GM12878 (cell line): ENCODE data around the gene VTI1A. TPM values are rescaled to one million over a fixed set of nuclear protein-coding genes. Genes with fewer than 3 reads are reported as not detected.

Experiments
- ATAC-seq: fragments of 200-7000 bp; cut with Tn5 transposase; 3 replicates; pipeline ENCODE4 v1.9.1; 2020; ENCODE audit warnings: mild to moderate bottlenecking, moderate library complexity
- BruUV-seq: library from RNA; stranded (reverse); fragments of 400-500 nt; replicated peaks from 2 replicates; lab custom pipeline; 2021; lab: Mats Ljungman, UMichigan
- CTCF ChIA-PET: fragments of 300-600 bp; sonication (Branson Sonifier 250); formaldehyde crosslinking; extraction: SDS; loops from one replicate; lab custom pipeline; 2021; ENCODE audit warnings: inconsistent platforms; lab: Yijun Ruan, JAX
- POLR2A ChIA-PET: fragments of 350-600 bp; formaldehyde crosslinking; extraction: SDS; loops from one replicate; lab custom pipeline; 2021; ENCODE audit warnings: inconsistent platforms; lab: Charles Lee
- RAD21 ChIA-PET: fragments of 300-600 bp; sonication (Branson Sonifier 250); formaldehyde crosslinking; loops from one replicate; lab custom pipeline; 2023; ENCODE audit warnings: antibody characterized with exemption; ENCODE audit not compliant: unreplicated experiment; lab: Charles Lee
- SMC1A ChIA-PET: fragments of 300-600 bp; sonication (Branson Sonifier 250); formaldehyde crosslinking; loops from one replicate; lab custom pipeline; 2023; ENCODE audit not compliant: unreplicated experiment, uncharacterized antibody; lab: Charles Lee
- DNase-seq: peaks from one replicate; pipeline ENCODE4 v3.0.0-alpha.2; 2011; ENCODE audit warnings: low read depth, low spot score
- FAIRE-seq: peaks from 3 replicates; lab custom pipeline; 2011; peaks lifted over from hg19 to GRCh38; lab: Jason Lieb, UNC
- H2AFZ ChIP-seq: 2 replicates; pipeline ENCODE4 v1.6.0; 2011; ENCODE audit warnings: low read depth, low read length, control low read depth; ENCODE audit not compliant: control insufficient read depth
- H3K27ac ChIP-seq: 2 replicates; pipeline ENCODE4 v1.5.1; 2011; ENCODE audit warnings: control low read depth; ENCODE audit not compliant: control insufficient read depth, insufficient read depth
- H3K27me3 ChIP-seq, 2 experiments: replicated peaks in 1 of 2; 2 replicates each; pipeline versions ENCODE4 v1.6.0 to v1.6.1; 2011; ENCODE audit warnings: low read length in 1 of 2; ENCODE audit not compliant: control insufficient read depth in 2 of 2, insufficient read depth in 2 of 2
- H3K36me3 ChIP-seq, 2 experiments: 2 replicates each; pipeline ENCODE4 v1.5.1; 2011; ENCODE audit warnings: low read length in 1 of 2; ENCODE audit not compliant: control insufficient read depth in 2 of 2, insufficient read depth in 2 of 2
- H3K4me1 ChIP-seq: 2 replicates; pipeline ENCODE4 v1.6.1; 2011; ENCODE audit warnings: mild to moderate bottlenecking, low read length, moderate library complexity, mixed read lengths; ENCODE audit not compliant: control insufficient read depth, insufficient read depth
- H3K4me2 ChIP-seq: 2 replicates; pipeline ENCODE4 v1.6.0; 2011; ENCODE audit warnings: control low read depth; ENCODE audit not compliant: control insufficient read depth, insufficient read depth
- H3K4me3 ChIP-seq: fragments of 200-600 bp; sonication (generic); 2 replicates; pipeline ENCODE4 v1.5.1; 2016
- H3K79me2 ChIP-seq: 2 replicates; pipeline ENCODE4 v1.6.0; 2011; ENCODE audit warnings: low read length; ENCODE audit not compliant: control insufficient read depth, insufficient read depth
- H3K9ac ChIP-seq: 2 replicates; pipeline ENCODE4 v1.8.0; 2011; ENCODE audit warnings: low read length, control low read depth, mixed read lengths; ENCODE audit not compliant: control insufficient read depth, insufficient read depth
- H3K9me3 ChIP-seq: replicated peaks from 3 replicates; pipeline ENCODE4 v1.5.1; 2011; ENCODE audit warnings: mild to moderate bottlenecking, low read length; ENCODE audit not compliant: control insufficient read depth, insufficient read depth
- H4K20me1 ChIP-seq: 2 replicates; pipeline ENCODE4 v1.6.0; 2011; ENCODE audit not compliant: control insufficient read depth, insufficient read depth
- CBX3 ChIP-seq: fragments of 200-600 bp; sonication (generic); IDR thresholded peaks from 2 replicates; pipeline ENCODE4 v1.6.1; 2016; ENCODE audit warnings: low read depth, borderline replicate concordance
- CUX1 ChIP-seq: IDR thresholded peaks from 2 replicates; pipeline ENCODE4 v1.6.1; 2012; ENCODE audit warnings: improper control_type of control experiment, low read depth, low read length; ENCODE audit not compliant: insufficient replicate concordance
- EP300 ChIP-seq, 2 experiments: fragments of 150-350 bp in 1 of 2; IDR thresholded peaks; 2 replicates each; pipeline ENCODE4 v1.6.1; 2011 to 2012; ENCODE audit warnings: low read depth in 2 of 2, low read length in 2 of 2, borderline replicate concordance in 1 of 2, improper control_type of control experiment in 1 of 2, inconsistent platforms in 1 of 2; ENCODE audit not compliant: control insufficient read depth in 1 of 2
- MEF2B ChIP-seq: fragments of 450-650 bp; IDR thresholded peaks from 2 replicates; pipeline ENCODE4 v1.6.1; 2018; ENCODE audit warnings: mild to moderate bottlenecking, moderate library complexity; ENCODE audit not compliant: partially characterized antibody, poor library complexity, severe bottlenecking
- MTA2 ChIP-seq: fragments of 450-650 bp; IDR thresholded peaks from 2 replicates; pipeline ENCODE4 v1.6.1; 2016; ENCODE audit warnings: low read depth, mild to moderate bottlenecking, moderate library complexity
- MTA3 ChIP-seq: IDR thresholded peaks from 2 replicates; pipeline ENCODE4 v1.6.1; 2012; ENCODE audit warnings: low read length, inconsistent platforms, borderline replicate concordance
- MXI1 ChIP-seq: fragments of 150-350 bp; IDR thresholded peaks from 2 replicates; pipeline ENCODE4 v1.6.1; 2011; ENCODE audit warnings: low read depth, mild to moderate bottlenecking, inconsistent platforms, low read length, improper control_type of control experiment
- NFXL1 ChIP-seq: fragments of 450-650 bp; IDR thresholded peaks from 2 replicates; pipeline ENCODE4 v1.6.1; 2017; ENCODE audit warnings: antibody characterized with exemption, mild to moderate bottlenecking, borderline replicate concordance
- POU2F2 ChIP-seq: IDR thresholded peaks from 3 replicates; pipeline ENCODE4 v1.6.1; 2011; ENCODE audit warnings: low read depth, mild to moderate bottlenecking, low read length, borderline replicate concordance
- RAD51 ChIP-seq: fragments of 450-650 bp; IDR thresholded peaks from 2 replicates; pipeline ENCODE4 v1.6.1; 2016; ENCODE audit warnings: moderate library complexity, mild to moderate bottlenecking, inconsistent platforms
- SIX5 ChIP-seq: IDR thresholded peaks from 2 replicates; pipeline ENCODE4 v1.6.1; 2011; ENCODE audit warnings: mild to moderate bottlenecking, low read depth, low read length, moderate library complexity; ENCODE audit not compliant: severe bottlenecking
- SREBF2 ChIP-seq: IDR thresholded peaks from 2 replicates; pipeline ENCODE4 v1.6.1; 2012; ENCODE audit warnings: mild to moderate bottlenecking, low read length
- TCF3 ChIP-seq: IDR thresholded peaks from 2 replicates; pipeline ENCODE4 v1.6.1; 2012; ENCODE audit warnings: low read depth, mild to moderate bottlenecking, low read length, borderline replicate concordance; ENCODE audit not compliant: insufficient read depth
- ZBTB4 ChIP-seq: fragments of 450-650 bp; formaldehyde crosslinking; IDR thresholded peaks from 2 replicates; pipeline ENCODE4 v1.4.0; 2022; ENCODE audit warnings: mild to moderate bottlenecking, moderate library complexity
- ZNF24 ChIP-seq: fragments of 450-650 bp; IDR thresholded peaks from 2 replicates; pipeline ENCODE4 v1.6.1; 2017; ENCODE audit warnings: antibody characterized with exemption, mild to moderate bottlenecking
- ZSCAN29 ChIP-seq: fragments of 450-650 bp; IDR thresholded peaks from 2 replicates; pipeline ENCODE4 v1.6.1; 2017; ENCODE audit warnings: mild to moderate bottlenecking, moderate library complexity
- WGBS: methylation state at CpG from one replicate; pipeline ENCODE4 v1.1.6; 2016; ENCODE audit warnings: low lambda C conversion rate; ENCODE audit not compliant: insufficient replicate concordance, insufficient coverage; ENCODE audit errors: missing lambda C conversion rate; 5-methylcytosine and 5-hydroxymethylcytosine counted together
- in situ Hi-C: fragments of 300-500 bp; cut with MboI; formaldehyde crosslinking; loops from 9 replicates; pipeline ENCODE4 v1.14.3; 2018; ENCODE audit warnings: mixed read lengths
- intact Hi-C: fragments of 100-400 bp; cut with micrococcal nuclease; formaldehyde crosslinking; loops from one replicate; pipeline ENCODE4 v1.14.2; 2022; ENCODE audit not compliant: unreplicated experiment
- polyA plus RNA-seq, 11 experiments: library from polyadenylated mRNA; depleted of rRNA in 4 of 11; unstranded in 6 of 11; stranded (reverse) in 5 of 11; fragments of >200 nt; fragmentation: Nextera tagmentation in 4 of 11; fragmentation: Illumina TruSeq in 1 of 11; extraction: Ambion mirVana in 4 of 11; extraction: Trizol in 1 of 11; gene quantifications; 1 replicate in 1 of 11; 2 replicates in 10 of 11; pipeline versions ENCODE4 v1.2.1 to v1.2.3, GENCODE V29; 2011 to 2016; ENCODE audit warnings: inconsistent platforms in 2 of 11, missing spikeins in 2 of 11, low read depth in 1 of 11
- total RNA-seq, 4 experiments: library from RNA; depleted of rRNA in 3 of 4; stranded (reverse); fragments of >200 nt in 3 of 4; fragmentation: Illumina TruSeq in 1 of 4; extraction: Trizol in 1 of 4; gene quantifications; 2 replicates each; pipeline versions ENCODE4 v1.2.1 to v1.2.3, GENCODE V29; 2013 to 2021

The VTI1A gene
- total and polyA plus RNA-seq, 10 of the 15 experiments (the other 5 are each of a cell fraction or from before 2014, with no cell fraction given): 12.4 to 43.2 (median 27.5) TPM

- RAD21 ChIA-PET: no interaction called here
- in situ Hi-C loops (no loop called here), intact Hi-C loops (no loop called here)
- Histone ChIP-seq H3K27me3 (no peaks in the 10 kb centered on the region), H2AFZ (no peak overlapping the region), H3K27ac (no peak overlapping the region), H3K9me3 (no peaks in the 10 kb centered on the region), H3K4me2 (no peak overlapping the region), H3K79me2 (no peaks in the 10 kb centered on the region), H4K20me1 (no peaks in the 10 kb centered on the region), H3K4me3 (no peak overlapping the region), H3K36me3 (no peaks in the 10 kb centered on the region; a peak in 1 of 4 replicates), H3K9ac (no peak overlapping the region), H3K4me1 (no peaks in the 10 kb centered on the region)
- TF ChIP-seq NFXL1: no peak
- TF ChIP-seq MEF2B: no peak
- TF ChIP-seq ZNF24: no peak
- TF ChIP-seq MTA2: no peak
- no peak for TF ChIP-seq ZBTB4 (CRISPR knock-in tag)
- TF ChIP-seq SREBF2: no peak
- no peak for TF ChIP-seq TCF3
- TF ChIP-seq MTA3: no peak
- no peak for TF ChIP-seq CBX3
- TF ChIP-seq EP300 (IDR thresholded peaks at IDR 0.05; ENCODE audit: borderline replicate concordance in 1 of 2, control insufficient read depth in 1 of 2, low read depth in 2 of 2, low read length in 2 of 2): no peak
- TF ChIP-seq SIX5: no peak
- TF ChIP-seq MXI1: no peak
- no peak for TF ChIP-seq POU2F2
- TF ChIP-seq ZSCAN29: no peak
- no peak for TF ChIP-seq CUX1
- TF ChIP-seq RAD51: no peak
- no TSS peak for BruUV-seq
- SMC1A ChIA-PET: interaction anchor here (1.1 to 1.3 kb wide), 2 partner anchors 9 to 56 kb away, joined by 3 read pairs; no protein-coding TSS in a partner anchor
- no peak for DNase-seq
- 99% methylated on average over 4 of the region's 4 CpGs for WGBS
- CTCF ChIA-PET: interaction anchor here (1.2 kb wide), 1 partner anchor 11 kb away, joined by 4 read pairs; no protein-coding TSS in a partner anchor
- no peak for ATAC-seq
- FAIRE-seq: no peak
- POLR2A ChIA-PET: no interaction called here
These were observed 223.0 kb downstream of the VTI1A start for GRCh38 chr10:112669989-112670388.
